Head of caudate nucleus (tissue), 42 donors: Measurements from ENCODE around the gene STK4.

Source experiments
- DNase-seq, 42 donors: peaks; one replicate each; pipeline versions ENCODE4 v3.0.0 to v3.0.0-alpha.2; 2020 to 2021; ENCODE audit warnings: mixed read lengths in 7 of 42
- intact Hi-C: fragments of 100-400 bp; cut with DNase I; formaldehyde crosslinking; loops from one replicate; pipeline ENCODE4 v1.15.0; 2022

Gene STK4

GRCh38 chr20:45091366-45091765 is 125.1 kb downstream of the STK4 start:
- DNase-seq: no peak
- intact Hi-C loops: no loop called here

DNA sequence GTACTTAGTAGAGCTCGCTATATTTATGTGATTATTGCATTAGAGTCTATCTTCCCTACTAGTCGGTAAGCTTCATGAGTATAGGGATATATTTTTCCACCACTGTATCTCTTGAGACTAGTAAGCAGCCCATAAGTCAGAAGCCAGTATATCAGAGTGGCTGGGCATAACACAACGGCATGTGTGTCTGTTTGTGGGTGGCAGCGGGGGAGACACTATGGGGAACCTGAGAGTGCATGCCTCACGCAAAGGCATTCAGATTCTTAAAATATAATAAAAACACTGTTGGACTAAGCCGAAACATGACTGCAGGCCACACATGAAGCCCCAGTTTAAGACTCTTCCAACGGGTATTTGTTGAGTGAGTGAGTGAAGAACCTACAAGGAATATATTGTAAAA is 126.6 kb downstream of the STK4 start:
- intact Hi-C loops: no loop called here

DNA sequence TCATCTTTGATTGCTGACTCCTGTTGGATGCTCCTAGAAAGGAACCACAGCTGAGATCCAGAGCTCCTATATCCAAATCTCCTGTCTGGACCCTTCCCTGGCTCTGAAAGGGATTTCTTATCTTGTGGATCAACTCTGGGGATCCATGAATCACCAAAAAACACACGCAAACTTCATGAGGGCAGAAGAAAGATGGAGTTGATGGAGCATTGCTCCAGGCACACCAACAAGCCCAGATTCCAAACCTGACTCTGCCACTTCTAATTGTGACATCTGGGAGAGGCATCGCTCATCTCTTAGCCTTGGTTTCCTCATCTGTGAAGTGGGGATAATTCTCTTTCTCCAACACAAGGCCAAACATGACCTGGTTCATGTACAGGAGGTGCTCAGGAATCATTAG is 127.9 kb downstream of the STK4 start:
- intact Hi-C loops: no loop called here
- no peak for DNase-seq

More for the DNA sequence above, 126.6 kb downstream of the STK4 start:
- DNase-seq: no peak

- intact Hi-C loops: loop anchor here (5.0 kb wide), 1 partner anchor 53 kb away; no protein-coding TSS in a partner anchor
- DNase-seq: no peak
Measured at GRCh38 chr20:45094864-45095574, 128.7 kb downstream of the STK4 start.

- DNase-seq: peak in 40 of 42 donors; percentile 28 to 88 (median 66)
- intact Hi-C loops: loop anchor here (5.0 kb wide), 1 partner anchor 54 kb away; no protein-coding TSS in a partner anchor
Measured at GRCh38 chr20:45095805-45096238, 129.5 kb downstream of the STK4 start.

- no peak for DNase-seq
- intact Hi-C loops: loop anchor here (5.0 kb wide), 1 partner anchor 54 kb away; no protein-coding TSS in a partner anchor
Measured at GRCh38 chr20:45096781-45097180, 130.5 kb downstream of the STK4 start.

DNA sequence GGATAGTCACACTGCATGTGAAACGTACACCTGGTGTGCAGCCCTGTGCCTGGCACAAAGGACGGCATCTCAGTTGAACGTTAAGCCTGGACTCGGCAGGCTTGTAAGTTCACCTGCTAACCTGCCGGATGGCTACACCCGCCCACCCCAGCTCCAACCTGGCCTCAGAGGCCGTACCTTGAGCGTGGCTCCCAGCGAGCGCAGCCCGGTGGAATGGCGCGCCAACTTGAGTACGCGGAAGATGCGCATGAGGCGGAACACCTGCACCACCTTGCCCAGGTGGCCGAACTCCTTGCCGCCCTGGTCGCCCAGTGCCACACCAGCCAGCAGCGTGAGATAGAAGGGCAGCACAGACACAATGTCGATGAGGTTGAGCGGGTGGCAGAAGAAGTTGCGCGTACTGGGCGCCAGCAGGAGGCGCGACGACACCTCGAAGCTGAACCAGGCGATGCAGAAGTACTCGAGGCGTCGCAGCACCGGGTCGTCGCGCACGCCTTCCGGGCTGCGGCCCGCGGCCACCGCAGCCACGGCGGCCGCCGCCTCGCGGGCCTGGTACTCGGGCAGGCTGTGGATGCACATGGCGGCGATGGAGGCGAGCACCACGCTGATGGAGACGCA is 131.3 kb downstream of the STK4 start:
- DNase-seq: peak in 1 of 42 donors; percentile 19
- intact Hi-C loops: loop anchor here (5.0 kb wide), 1 partner anchor 55 kb away; no protein-coding TSS in a partner anchor

DNA sequence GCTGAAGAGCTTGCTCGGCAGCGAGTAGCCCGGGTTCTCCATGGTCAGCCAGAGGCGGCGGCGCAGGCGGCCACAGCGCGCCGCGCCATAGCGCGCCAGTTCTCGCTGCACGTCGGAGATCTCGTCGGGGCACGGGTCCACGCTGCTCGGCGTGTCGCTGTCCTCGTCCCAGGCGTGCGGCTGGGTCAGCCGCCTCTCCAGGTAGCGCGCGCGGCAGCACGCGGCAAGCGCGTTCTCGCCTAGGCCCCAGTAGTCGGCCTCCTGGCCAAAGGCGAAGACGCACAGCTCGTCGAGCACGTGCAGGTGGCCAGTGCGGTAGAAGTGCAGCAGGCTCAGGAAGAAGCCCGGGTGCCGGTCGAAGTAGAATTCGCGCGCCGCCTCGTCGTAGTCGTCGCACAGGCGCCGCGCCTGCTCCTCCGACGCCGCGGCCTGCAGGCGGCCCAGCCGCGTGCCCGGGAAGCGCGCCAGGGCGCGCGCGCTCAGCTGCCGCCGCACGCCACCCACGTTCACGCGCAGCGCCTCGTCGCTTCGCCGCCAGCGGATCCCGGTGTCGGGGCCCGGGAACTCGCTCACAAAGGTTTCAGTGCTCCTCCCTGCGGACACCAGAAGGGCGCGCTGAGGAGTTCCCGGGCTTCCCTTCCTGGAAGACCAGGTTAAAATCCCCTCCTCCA is 131.9 kb downstream of the STK4 start:
- intact Hi-C loops: loop anchor here (5.0 kb wide), 1 partner anchor 56 kb away; no protein-coding TSS in a partner anchor

DNA sequence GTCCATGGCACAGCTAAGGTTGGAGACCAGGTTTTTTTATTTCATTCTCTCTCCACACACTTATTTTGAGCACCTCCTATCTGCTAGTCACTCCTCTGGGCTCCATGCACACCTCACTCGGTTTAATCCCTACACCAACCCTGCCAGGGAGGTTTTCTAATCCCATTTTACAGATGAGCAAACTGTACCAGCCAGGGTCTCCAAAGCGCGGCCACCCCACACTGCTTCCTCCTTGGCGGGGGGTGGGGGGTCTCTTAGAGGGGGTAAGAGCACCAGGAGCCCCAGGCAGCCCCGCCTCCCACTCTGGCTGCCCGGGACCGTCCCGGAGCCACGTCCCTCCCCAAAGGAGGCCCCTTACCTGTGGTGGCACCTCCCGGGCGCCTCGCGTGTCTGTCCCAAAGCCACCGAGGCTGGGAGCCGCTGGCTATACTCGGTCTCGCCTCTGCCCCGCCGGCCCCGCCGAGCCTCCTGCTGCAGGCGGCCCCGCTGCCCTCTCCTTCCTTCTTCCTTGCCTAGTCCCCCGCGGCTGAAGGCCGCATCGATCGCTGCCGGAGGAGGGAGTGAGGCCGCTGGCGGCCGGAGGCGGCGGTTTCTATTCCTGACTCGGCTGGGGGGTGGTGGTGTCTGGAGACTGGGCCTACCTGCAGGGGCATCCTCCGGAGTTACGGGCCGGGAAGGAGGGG is 134.4 kb downstream of the STK4 start, which contains the start of gene KCNS1:
Gene KCNS1, minus strand, starts transcription at position 565 of the 683 bp plus-strand sequence. CDS start 1,891 bp downstream, outside the sequence.
- intact Hi-C loops: no loop called here
- peak in 1 of 42 donors; percentile 27 for DNase-seq

More for the DNA sequence above, 131.9 kb downstream of the STK4 start:
- DNase-seq: peak in 35 of 42 donors; percentile 10 to 71 (median 49)

GRCh38 chr20:45101333-45101850 is 135.1 kb downstream of the STK4 start:
- DNase-seq: no peak
- intact Hi-C loops: no loop called here

- intact Hi-C loops: no loop called here
- DNase-seq: no peak
Measured at GRCh38 chr20:45103072-45103471, 136.8 kb downstream of the STK4 start.

DNA sequence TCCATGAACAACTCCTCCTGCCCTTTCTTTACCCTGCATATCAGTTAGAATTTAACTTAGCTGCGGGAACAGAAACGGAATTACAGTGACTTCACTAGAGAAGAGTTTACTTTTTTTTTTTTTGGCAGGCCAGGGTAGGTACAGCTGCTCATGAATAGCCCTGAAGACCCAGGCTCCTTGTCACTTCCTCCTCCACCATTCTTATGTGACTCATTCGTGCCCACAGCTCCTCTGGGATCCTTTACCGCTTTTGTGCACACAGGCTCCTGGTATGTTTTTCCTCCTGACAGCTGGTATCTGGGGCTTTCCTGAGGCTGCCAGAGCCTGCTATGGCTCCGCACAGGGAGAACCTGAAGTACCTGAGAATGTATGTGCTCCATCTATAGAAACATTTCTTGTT is 138.5 kb downstream of the STK4 start:
- peak in 4 of 42 donors; percentile 23 to 53 (median 34) for DNase-seq
- intact Hi-C loops: no loop called here

GRCh38 chr20:45105317-45105716 is 139.0 kb downstream of the STK4 start:
- intact Hi-C loops: no loop called here
- DNase-seq: no peak

DNA sequence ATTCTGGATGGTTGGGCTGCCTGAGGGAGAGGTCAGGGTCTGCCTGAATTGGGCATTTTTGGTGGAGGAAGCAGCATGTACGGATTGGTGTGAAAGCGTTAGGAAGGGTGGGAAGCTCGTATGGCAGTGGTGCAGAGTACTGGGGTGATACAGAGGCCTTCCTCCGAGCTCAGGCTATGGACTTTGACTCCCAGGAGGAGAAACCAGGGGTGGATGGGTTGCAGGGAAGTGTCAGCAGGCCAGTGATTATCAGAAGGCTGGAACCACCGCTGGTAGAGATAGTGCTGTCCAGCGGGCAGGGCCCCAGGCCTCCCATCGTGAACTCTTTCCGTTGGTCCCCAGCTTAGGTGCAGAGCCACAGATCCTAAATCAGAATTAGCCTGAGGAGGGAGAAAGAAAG is 143.3 kb downstream of the STK4 start:
- DNase-seq: no peak
- intact Hi-C loops: no loop called here

- DNase-seq: no peak
- intact Hi-C loops: no loop called here
Measured at GRCh38 chr20:45110301-45110700, 144.0 kb downstream of the STK4 start.

- no peak for DNase-seq
- intact Hi-C loops: no loop called here
Measured at GRCh38 chr20:45111285-45111684, 145.0 kb downstream of the STK4 start.

DNA sequence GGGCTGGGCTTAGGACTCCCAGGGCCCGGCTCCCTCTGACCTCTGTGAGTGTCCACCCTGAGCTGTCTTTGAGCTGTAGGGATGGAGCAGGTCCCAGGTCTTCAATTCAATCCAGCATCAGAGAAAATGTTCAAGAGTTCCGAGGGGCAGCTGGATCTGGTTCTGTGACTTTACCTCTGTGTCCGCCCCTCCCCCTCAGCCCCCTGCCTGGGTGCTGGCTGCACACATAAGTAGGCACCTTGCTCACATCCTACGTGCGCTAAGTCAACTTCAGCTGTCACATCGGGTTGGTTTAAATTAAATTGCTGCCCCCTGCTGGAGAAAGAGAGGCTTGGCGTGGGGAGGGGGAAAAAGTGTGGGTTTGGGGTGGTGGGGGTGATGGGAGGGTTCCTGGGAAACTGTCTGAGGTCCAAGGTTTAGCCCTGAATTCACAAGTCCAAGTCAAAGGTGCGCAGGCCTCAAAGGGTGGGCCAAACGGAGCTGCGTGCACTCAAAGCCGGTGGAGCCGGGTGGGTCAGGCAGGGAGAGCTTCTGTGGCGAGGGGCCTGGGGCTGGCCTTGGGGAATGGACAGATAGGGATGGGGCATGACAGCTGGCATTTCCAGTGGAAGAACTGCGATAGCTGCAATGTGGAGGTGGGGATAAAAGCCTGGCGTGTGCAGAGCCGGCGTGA is 145.6 kb downstream of the STK4 start:
- peak in 4 of 42 donors; percentile 21 to 63 (median 32) for DNase-seq

DNA sequence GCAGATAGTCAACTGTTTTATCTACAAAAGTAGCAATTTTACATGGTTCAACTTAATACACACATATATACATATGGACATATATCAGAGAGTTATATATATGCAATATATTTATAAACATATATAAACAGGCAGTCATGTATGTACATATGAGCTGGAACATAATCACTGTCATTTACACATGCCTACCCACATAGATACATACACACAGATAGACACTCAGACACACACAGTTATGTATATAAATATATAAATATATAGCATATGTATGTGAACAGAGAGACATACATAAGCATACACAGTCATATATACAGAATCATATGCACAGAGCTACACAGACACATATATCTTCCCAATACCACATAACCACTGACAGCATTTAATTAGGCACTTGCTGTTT is 146.4 kb downstream of the STK4 start:
- no peak for DNase-seq
- intact Hi-C loops: no loop called here

More for the DNA sequence above, 145.6 kb downstream of the STK4 start:
- intact Hi-C loops: no loop called here
